Measurements from ENCODE around the gene CDHR1.

GRCh38 chr10:84200537-84201243, 6.4 kb downstream of the CDHR1 start:
- TF ChIP-seq CTCF (IDR thresholded peaks at IDR 0.05), result no peak
- TF ChIP-seq POLR2AphosphoS5 (IDR thresholded peaks at IDR 0.05), result no peak
- TF ChIP-seq POLR2A (IDR thresholded peaks at IDR 0.05), result no peak
- no peak for TF ChIP-seq EP300 (IDR thresholded peaks at IDR 0.05)

All from stomach (tissue), 4 donors.